ENCODE results near the gene MGAT5.
A peak's percentile ranks its signal among the peaks of the same experiment; 100 is the strongest.

MGAT5 gene

DNA sequence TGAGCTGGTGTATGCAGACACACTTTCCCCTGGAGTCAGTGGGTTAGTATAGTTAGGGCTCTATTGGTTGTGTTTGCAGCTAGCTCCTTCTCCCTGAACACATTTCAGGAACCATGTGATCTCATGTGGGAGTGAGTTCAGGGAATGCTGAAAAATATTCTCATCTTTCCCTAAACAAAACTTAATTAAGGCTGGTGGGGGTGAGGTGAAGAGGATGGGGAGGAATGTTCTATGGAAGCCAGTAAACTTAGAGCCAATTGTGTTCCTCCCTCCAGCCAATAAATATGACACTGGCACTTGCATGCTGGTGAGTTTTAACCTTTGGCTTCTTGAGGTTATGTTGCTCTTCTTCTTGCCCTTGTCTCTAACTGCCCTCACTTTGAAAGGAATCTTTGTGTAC lies 952 bp downstream of the MGAT5 start:
- no peak for DNase-seq (ENCODE audit: low spot score)

DNA sequence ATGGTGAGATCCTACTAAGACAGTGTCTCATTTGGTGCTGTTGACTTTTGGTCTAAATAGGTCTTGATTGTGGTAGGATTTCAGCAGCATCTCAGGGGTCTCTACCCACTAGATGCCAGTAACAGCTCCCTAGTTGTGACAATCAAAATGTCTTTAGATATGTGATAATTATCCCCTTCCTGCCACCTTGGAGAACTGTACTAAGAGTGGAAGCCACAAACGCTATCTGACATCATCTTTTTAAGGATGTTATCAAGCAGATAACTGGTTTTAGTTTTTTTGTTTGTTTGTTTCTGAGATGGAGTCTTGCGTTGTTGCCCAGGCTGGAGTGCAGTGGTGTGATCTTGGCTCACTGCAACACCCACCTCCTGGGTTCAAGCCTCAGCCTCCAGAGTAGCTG lies 3.1 kb downstream of the MGAT5 start:
- DNase-seq (ENCODE audit: low spot score): no peak

DNA sequence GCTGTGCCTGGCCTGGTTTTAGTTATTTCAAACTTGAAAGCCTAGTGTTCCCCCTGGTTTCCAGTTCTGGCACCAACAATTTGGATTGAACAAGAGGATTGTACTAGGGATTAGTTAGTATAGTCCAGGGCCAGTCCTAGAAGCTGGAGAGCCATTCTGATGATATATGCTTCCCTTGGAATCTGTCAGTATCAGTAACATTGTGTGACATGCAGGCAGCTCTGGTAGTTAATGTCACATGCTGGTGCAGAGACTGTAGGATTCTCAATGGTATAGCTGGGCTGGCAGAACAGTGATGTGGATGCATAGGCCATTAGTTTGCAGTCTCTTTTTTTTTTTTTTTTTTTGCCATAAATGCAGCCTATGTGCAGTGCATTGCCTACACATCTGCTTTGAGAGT lies 3.6 kb downstream of the MGAT5 start:
- no peak for DNase-seq (ENCODE audit: low spot score)

DNA sequence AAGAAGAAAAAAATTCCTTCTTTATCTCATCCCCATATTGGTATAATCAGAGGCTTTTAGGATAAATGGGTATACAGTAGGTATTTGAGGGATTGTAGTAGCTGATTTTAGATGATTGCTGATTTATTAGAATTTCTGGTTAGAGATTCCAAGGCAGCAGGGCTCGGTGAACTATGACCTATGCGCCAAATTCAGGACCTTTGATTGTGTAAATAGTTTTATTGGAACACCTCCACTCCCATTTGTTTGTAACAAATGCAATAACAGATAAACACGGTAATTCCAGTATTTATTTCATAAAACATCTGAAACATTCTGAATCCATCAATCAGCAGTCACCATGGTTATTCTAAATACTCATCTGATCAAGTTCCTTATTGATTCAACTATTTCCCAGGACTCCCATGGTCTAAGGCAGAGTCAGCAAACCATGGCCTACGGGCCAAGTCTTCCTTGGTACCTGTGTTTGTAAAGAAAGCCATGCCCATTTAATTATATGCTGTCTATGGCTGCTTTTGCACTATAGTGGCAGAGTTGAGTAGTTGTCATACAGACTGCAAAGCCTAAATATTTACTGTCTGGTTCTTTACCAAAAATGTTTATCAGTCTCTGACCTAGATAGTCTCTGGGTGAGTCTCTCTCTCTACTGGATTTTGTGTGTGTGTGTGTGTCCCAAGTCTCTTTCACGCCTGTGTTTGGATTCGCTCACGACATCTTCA lies 4.3 kb downstream of the MGAT5 start:
- DNase-seq (ENCODE audit: low spot score): no peak

DNA sequence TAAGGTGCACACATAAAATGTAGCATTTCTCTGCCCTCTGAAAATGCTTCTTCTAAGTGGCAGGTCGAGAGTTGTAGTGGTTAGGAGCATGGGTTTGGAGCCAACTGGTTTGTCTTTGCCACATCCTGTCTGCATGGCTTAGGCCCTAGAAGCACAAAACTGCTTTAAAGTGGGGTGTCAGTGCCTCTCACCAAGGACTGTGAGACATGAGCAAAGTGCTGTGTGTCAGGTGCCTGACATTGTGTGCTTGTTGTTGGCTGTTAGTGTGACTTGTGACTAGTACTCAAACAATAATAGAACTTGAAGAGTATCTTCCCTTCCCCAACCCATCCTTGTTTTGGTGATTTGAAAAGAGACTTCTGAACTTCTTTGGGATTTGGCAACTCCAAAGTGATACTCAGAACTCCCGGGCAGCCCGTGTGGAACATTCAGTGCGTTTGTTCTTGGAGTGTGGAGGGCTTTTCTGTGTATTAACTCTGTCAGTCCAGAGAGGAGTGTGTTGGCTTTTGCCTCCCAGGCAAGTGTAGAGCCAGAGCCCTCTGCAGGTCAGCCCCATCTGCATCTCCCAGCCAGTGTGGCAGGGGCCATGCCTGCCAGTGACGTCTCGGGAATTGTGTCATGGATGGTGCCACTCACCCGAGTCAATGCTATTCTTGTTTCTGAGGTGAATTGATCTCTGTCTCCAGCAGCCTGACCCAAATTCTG lies 5.0 kb downstream of the MGAT5 start:
- DNase-seq (ENCODE audit: low spot score): peak; percentile 67

DNA sequence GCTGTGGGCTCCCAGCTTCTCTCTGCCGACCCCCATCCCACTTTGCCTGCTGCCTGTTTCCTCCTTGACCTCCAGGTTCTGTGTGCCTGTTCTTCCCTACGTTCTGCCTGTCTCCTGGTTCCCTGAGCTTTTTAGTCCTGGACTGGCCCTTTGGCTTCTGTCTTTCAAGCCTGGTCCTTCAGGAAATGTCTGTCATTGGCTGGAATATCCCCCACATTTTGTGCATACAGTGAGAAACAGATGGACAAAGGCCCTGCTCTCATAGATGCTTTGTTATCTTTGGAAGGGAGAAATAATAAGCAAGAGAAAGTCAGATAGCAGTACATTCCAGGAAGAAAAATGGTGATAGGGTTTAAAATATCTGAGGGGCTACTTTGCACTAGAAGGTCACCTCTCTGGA lies 5.7 kb downstream of the MGAT5 start:
- DNase-seq (ENCODE audit: low spot score): no peak

DNA sequence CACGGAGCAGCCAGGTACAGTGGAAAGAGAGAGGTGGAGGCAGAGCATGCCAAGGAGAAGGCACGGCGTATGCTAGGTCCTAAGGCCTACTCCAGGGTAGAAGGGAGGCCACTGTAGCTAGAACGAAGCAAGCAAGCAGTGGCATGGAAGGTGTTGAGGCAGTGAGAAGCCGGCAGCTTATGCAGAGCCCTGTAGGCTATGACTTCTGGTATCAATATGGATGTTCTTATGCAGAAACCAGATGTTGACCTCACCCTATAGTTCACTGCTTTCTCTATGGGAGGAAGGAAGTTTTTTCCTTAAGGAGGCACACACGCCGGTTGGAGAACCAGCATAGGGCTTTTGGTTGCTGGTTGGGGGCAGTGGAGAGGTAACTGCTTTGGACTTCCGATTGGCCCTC lies 6.1 kb downstream of the MGAT5 start:
- no peak for DNase-seq (ENCODE audit: low spot score)

DNA sequence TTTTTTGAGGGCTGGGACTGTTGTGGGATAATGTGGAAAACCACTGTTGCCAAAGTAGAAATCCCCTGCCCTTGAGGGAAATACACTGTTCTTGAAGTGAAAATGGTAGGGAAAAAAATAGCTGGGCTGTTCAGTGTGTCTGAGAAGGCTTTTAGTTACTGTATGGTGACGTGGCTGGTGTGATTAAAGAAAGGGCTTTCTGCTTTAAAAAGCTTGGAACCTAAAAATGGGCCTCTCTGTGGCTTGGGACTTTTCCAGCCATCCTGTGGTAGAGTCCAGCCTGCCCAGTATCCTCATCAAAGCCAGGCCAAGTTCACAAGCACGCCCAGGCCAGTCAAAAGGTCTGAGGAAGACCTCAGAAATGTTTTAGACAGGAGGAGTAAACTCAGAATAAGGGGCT lies 6.8 kb downstream of the MGAT5 start:
- no peak for DNase-seq (ENCODE audit: low spot score)

DNA sequence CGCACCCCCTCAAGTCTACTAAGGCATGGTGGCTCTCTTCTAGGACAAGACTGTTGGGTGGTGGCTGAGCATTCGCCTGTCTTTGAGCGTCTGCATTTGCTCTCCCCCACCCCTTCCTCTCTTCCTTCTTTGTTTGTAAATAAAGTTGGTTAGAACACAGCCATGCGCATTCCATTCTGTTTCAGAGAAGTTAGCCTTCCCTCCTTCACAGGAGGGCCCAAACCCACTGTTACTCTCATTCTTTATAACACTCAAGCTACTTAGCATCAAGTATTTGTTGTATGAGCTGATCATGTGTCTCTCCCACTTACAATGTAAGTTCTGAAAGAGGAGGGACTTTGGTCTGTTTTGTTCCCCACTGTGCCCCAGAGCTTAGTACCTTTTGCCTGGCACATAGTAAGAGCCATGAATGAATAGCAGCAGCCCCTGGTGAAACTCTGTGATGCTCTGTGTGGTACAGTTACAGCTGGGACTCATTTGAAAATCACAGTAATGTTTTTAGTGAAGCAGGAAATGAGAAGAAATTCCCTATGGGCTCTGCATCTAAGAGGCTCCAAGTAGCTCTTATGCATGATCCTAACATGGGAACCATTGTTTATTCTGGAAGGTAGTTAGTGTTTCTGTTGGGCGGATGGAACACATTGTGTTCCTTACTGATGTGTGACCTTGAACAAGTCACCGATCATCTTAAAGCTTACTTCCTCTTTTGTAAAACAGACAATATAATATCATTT lies 7.7 kb downstream of the MGAT5 start:
- DNase-seq (ENCODE audit: low spot score): no peak

DNA sequence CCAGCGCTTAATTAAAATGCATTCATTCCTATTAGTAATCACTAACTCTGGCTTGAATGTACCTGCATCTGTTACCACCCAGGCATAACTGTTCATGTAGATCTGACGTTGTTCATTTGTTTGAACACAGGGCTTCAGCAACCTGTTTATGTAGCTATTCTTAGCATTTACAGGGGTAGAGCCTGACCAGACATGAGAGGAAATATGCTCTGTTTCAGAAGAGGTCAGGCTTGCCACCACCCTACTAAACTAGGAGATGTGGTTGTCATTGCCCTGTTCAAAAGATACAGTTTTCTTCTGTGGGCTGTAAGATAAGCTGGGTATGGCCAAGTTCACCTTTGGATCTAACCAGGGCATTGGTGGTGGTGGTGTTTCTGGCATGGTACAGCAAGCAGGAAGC lies 8.8 kb downstream of the MGAT5 start:
- DNase-seq (ENCODE audit: low spot score): no peak

DNA sequence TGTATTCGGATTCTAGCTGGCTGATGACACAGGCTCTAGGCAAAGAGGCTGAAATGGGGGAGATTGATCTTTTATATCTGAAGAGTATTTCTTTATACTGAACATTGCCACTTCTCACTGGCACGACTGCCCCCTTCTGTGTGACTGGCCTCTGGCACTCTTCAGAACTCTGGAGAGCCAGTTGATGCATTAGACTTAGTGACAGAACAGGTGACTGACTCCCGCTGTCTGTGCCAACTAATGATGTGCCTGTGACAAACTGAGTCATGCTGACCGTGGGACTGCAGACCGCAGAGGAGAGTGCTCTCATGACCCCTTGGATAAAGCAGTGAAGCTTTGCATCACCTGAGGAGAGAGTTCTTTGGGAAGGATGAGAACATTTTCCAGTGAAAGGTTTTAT lies 14.4 kb downstream of the MGAT5 start:
- DNase-seq (ENCODE audit: low spot score): no peak

DNA sequence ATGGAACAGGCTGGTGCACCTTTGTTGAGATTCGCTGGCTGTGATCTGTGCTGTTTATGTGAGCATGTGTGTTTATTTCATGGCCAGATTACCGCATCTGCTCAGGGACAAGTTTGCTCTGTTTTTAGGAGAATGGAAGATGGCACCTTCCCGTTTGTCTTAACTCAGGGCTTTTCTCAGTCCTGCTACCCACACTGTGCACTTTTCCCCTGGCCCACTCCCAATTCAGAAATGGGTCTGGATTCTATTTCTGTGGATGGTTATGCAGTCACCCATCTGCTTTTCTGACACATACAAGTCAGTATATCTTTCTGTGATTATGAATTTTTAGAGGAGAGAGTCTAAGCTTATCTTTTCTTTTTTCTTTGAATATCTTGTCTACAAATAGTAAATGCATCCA lies 15.4 kb downstream of the MGAT5 start:
- no peak for DNase-seq (ENCODE audit: low spot score)

DNA sequence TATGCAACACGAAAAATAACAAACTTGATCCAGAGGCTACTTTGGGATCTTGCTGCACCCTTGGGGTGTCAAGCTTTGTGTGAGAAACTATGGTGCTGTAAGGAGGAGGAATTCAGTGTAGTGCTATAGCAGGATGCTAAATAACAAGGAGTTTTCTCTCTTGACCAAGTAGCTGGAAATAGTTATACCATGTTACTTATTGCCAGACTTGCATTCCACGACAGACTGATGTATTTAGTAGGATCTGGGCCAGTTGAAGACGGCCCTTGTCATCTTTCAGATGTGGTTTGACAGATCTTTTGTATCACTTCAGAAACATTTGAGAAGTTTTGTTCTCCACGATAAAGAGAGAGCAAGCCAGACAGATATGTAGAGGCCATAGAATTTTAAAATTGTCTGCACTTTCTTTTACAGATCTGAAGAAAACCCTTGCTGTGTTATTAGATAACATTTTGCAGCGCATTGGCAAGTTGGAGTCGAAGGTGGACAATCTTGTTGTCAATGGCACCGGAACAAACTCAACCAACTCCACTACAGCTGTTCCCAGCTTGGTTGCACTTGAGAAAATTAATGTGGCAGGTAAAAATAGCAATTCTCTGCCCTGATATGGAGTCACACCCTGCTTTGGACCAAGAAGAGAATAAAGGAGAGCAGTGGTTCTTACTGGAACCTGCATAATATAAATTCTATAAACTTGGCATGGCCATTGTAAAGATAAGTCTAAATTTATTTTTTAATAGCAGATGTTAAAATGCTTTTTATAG lies 16.3 kb downstream of the MGAT5 start:
- no peak for DNase-seq (ENCODE audit: low spot score)

DNA sequence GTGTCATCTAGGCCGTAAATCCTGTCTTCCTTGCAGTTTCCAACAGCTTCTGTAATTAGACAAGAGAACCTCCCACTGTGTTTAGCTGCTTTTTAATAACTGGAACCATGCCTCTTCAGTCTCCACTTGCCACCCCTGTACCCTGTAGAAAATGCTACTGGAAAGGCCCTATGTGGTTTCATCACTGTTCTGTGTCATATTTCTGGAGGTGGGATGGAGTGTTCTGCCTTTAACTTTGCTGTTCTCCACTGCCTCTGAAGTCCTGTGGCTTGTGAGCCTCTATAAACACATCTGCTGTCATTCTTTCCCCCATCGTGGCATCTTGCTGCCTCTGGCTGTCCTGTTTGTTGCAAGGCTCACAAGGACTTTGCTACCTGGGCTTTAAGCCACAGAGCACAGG lies 17.9 kb downstream of the MGAT5 start:
- DNase-seq (ENCODE audit: low spot score): no peak

DNA sequence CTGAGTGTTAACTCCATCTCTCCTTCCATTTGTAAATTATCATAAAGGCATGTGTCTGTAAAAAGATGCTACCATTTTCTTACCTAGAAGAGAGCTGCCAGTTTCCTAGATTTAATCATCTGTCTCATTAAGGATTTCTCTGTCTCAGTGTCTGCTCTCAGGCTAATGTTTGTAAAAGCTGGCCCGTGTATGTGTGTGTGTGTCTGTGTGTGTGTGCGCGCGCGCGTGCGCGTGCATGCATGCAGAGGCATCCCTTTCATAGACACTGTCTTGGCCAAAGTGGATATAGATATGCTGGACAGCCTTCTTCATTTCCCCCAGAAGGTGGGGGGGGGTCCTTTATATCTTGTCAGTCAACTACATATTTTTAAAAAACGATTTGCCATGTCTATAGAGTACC lies 18.9 kb downstream of the MGAT5 start:
- DNase-seq (ENCODE audit: low spot score): no peak

DNA sequence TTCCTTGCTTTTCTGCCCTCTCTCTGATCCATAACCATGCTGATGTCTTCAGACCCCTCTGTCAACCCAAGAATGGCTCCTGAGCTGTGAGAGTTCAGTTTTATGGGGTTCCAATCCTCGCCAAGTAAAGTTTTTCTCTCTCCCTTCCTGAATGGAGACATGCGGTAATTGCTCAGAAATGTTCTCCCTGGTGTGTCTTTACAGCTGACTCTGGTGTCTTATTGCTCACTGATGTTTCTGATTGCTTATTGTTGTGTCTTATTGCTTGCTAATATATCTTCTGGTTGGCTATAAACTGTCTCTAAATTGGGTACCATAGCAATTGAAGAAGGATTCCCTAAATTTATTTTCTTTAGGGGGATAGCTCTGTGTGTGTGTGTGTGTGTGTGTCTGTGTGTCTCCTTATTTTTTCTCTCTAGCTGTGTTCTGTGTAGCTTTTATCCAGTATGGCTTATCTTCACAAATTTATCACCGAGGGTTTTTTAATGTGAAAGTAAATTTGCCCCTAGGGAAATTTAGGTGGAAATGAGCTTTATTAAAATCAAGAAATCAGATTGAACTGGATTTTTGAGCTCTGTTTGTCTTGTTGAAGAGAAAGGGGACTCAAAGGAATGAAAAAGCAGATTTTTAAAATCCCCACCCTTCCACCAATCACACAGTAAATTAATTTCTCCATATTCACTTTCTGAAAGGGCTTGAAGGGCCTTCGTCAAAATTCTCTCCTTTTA lies 19.5 kb downstream of the MGAT5 start:
- DNase-seq (ENCODE audit: low spot score): no peak

DNA sequence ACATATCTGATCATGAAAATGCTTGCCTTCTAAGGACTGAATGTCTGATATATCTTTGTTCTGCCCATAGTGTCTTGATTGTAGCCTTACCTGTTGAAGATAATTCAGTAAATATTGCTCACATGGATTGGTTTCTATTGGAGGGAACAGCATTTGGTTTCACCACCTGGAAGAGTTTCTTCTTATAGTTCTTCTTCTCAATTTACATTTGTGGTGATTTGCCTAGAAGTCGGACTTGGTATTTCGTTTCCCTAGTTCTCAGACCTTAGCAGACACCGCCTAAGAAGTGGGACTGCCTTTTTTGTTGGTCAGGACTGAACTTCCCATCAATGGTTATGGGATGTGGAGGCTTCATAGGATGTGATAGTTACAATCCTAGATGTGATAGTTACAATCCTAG lies 20.2 kb downstream of the MGAT5 start:
- DNase-seq (ENCODE audit: low spot score): no peak

DNA sequence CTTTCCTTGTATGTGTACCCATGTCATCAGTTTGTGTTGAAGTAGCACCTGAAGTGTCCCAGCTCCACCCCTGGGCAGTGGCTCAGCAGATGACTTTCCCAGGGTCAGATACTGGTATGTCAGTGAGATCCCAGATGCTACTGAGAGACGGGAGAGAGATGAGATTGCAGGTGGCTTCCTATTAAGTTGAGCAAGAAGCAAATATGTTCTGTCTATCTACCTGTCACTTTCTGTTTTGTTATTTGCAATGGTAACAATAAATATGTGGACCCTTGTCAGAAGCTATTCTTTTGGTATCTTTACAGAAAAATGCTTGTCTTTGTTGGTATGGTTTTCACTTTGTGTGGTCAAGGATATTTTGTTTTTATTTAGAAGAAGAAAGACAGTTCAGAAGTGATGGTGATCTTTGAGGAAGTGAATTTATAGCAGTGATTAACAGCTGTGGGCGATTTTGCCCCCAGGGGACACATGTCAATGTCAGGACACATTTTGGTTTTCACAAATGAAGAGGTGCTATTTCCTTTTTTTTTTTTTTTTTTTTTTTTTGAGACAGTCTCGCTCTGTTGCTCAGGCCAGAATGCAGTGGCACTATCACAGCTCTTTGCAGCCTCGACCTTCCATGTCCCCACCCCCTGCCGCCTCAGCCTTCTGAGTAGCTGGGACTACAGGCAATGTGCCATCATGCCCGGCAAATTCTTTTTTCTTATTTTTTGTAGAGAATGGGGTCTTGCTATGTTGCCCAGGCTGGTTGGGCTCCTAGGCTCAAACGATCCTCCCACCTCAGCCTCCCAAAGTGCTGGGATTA lies 21.4 kb downstream of the MGAT5 start:
- DNase-seq (ENCODE audit: low spot score): no peak

DNA sequence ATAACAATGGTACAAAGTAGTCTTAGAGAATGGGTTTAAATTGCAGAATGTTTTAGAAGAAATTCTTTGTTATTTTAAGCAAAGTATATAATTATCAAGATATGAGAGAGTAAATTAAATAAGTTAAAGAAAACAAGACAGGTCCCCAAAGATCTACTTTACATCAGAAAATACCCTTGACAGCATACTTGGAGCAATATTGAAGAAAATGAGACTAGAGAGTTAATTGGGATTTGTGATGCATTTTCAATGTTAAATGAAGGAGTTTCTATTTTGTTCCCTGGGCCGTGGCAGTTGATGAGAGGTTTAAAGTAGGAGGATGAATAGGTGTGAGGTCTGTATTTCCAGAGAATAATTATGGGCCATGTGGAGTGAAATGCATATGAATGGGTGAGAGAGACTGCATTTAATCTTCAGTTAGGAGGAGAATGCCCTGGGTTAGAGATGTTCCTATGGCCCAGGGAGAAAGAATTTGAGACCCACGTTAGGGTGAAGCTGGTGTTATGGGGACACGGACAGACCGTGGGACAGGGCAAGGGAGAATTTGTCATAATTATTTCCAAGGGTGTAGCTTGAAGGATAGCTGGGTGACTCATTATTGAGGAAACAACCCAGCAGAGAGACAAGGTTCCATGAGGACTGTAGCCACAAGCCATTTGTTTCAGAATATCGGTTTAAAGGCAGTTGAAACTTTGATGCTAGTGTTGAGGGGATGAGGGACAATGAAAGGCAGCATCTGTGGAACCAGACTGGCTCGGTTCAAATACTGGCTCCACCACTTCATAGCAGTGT lies 22.7 kb downstream of the MGAT5 start:
- no peak for DNase-seq (ENCODE audit: low spot score)

DNA sequence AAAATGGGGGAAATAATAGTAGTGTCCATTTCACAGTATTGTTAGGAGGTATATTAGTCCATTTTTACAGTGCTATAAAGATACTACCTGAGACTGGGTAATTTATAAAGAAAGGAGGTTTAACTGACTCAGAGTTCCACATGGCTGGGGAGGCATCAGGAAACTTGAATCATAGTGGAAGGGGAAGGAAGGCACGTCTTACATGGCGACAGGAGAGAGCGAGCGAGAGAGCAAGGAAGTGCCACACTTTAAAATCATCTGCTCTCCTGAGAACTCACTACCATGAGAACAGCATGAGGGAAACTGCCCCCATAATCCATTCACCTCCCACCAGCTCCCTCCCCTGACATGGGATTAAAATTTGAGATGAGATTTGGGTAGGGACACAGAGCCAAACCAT lies 23.4 kb downstream of the MGAT5 start:
- DNase-seq (ENCODE audit: low spot score): no peak
